Cortex of kidney (tissue), 1 donor: ENCODE data around the gene BRSK2.

Experiments
- DNase-seq: peaks from one replicate; lab custom pipeline; 2025; lab: John Stamatoyannopoulos, UW

The BRSK2 gene

DNA sequence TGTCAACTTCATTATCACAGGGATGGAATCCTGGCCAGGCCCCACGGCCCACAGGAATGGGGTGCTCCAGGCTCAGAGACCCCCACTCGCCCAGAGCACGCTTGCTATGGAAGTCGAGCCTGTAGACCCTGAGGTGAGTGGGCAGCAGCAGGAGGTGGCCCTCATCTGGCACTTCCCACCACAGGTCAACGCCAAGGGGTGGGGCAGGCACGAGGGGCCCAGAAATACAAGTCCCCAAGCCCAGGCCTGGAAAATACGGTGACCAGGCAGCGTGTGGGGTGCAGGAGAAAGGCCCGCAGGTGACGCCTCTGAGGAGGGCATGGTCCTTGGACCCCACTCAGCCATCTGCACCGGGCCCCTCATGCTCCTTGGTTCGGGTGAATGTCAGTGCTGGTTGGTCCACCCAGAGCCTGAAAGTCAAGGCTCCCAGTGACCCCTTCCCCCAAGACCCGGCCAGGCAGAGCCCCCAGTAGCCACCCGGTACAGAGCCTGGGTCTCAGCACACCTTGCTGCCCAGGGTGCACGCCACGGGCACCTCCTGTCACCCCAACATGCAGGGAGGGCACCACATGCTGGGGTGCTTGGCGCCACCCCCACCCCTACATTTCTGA, 94.4 kb downstream of the BRSK2 start:
- no peak for DNase-seq

DNA sequence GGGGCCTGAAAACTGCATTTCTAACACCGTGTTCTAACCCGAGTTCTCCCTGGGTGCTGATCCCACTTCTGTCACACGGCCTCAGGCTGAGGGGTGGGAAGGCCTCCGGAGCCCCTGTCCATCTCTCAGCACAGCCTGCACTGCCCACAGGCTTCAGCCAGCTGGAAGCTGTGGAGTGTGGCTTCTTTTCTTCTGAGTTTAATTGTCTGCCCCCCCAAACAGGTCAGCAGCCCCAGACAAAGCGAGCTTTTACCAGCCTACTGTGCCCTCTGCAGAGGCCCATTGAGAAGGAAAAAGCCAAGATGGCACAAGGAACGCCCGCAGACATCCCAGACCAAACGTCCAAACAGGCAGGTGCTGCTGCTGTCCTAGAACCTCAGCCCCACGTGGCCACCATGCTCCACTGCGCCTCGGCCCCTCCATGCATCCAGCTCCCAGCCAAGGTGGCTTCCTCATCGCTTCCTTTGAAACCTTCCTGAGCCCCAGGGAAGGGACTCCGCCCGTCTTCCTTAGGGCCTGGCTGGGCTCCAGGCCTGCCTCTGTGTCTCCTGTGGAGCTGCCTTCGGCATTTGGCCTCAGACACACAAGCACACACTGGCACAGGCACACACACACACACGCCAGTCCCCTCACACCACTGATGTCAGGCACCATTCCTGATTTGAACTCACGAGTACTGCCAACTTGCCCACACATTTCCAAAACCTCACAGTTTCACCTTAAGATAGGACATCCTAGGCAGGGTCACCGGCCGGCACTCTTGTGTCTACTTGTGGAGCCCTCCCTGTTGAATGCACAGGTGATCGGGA, 95.2 kb downstream of the BRSK2 start:
- no peak for DNase-seq

DNA sequence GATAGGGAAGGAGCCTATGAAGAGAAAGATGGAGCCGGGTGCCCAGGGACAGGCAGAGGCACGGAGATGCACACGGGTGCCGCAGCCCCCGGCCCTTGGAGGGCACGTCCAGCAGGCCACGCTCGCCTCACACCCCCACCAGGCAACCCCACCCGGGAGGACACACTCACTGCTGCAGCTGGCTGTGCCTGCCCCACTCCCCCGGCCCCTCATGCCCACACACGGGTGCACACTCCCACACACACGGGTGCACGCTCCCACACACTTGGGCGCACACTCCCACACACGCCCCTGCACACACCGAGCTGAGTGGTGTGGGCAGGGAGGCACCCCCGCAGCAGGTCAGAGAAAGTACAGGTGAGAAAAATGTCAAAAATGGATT, 95.8 kb downstream of the BRSK2 start:
- no peak for DNase-seq

DNA sequence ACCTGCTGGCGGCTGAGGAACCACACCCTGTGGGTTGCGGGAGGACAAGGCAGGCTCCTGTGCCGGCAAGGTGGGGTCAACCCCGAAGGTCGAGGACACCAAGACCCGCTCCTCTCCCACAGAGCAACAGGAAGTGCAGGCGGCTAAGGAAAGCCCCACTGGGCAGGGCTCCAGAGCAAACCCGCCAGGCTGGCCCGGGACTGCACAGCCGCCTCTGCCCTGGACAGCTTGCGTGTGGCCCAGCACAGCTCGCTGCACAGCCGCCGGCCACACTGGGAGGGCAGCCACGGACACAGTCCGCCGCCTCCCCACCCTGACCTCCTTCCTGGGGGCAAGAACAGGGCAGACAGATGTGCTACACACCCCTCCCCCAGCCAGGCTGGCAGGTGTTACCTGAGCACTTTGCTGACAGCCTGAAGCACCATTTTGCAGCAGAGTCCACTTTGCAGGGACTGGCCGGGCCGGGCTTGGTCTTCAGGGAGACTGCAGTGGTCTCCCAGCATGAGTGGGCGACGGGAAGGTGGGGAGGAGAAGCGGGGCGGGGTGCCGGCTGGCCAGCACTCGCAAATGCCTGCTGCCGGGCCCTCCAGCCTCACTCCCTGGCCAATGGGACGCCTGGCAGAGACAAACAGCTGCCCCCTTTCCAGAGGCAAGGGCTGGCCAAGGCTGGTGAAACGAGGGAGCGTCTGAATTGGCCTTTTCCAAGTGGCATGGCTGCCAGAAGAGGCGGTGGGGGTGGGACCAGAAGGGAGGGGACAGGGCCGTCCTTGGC, 96.5 kb downstream of the BRSK2 start, which contains the start of gene MOB2:
MOB2 (minus strand) TSS at position 726 of the 772 bp plus-strand sequence; CDS start at position 503, 223 bp downstream.
- DNase-seq: no peak

DNA sequence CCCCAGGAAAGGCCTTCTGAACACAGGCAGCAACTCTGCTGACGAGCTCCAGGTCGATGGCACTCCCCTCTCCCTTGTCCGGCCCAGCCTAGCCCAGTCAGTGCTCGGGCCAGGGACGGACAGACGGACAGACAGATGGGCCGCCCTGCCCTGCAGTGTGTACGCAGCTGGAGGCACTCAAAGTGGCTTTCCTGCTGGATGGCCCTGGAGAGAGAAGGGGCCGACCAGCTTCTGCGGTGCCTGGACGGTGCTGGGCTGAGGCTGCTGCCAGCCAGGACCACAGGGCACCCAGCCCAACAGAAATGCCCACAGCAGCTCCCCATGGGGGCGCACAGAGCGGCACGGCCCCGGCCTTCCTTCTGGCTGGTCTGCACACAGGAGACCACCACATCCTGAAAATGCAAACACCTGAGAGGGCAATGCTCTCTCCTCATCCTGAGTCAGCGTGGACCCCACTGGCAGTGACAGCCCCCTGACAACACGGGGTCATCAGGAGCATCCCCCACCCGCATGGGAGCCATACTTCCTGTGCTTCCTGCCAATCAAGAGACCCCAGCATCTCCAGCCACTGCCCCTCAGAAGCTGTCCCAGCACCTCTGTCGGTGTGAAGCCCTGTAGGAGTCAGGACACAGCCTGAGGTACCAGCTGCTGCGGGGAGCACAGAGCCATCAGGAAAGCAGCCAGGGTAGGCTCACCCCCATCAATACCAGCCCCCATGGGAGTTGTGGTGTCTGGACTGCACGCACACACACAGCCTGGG, 97.5 kb downstream of the BRSK2 start:
- DNase-seq: no peak

DNA sequence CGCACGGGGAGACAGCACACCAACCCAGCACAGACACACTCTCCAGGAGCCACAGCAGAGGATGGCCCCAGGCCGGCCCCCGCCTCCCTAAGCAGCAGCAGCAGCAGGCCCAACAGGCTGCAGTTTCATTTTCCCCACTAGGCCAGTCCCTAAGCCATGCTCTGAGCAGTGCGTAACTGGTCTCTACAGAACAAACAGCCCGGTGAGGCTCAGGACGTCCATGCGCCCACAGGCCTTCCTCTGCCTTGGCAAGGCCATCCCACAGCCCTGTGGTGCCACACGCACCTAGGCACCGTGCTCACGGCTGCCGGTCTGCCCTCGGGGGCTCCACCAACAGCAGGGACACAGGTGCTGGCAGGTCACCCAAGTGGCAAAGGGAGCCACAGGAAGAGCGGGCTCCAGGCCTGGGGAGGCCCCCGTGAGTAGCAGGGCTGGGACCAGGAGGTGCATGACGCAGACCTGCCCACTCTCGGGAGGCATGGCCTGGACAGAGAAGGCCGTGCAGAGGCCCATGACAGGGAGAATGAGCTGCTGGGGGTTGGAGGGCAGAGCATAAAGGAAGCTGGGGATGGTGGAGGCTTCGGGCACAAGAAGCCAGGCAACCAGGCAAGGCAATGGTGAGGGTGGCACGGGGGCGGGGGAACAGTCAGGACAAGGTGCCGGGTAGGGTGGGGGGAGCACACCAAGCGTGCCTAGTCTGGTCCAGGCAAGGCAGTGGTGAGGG, 98.3 kb downstream of the BRSK2 start:
- no peak for DNase-seq

DNA sequence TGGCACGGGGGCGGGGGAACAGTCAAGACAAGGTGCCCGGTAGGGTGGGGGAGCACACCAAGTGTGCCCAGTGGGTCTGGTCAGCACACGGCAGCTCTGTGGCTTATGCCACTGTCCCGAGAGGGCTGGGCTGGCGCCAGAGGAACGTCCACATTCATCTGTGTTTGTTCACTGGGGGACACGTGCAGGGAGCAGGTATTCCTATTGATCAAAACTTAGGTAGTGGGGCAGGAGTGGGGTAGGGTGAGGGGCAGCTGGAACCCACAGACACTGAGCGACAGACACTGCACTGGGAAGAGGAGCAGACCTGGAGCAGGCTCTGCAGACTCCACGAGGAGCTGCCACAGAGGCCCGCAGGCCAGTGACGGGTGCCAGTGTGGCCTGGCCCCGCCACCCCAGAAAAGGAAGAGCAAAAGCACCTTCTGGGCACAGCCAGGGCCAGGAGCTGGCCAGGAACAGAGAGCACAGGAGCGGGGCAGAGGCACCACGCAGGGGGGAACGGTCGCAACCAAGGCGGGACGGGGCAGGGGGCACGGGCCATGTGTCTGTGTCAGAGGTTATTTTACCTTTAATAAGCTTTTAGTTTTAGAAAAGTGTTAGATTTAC, 98.9 kb downstream of the BRSK2 start:
- no peak for DNase-seq

DNA sequence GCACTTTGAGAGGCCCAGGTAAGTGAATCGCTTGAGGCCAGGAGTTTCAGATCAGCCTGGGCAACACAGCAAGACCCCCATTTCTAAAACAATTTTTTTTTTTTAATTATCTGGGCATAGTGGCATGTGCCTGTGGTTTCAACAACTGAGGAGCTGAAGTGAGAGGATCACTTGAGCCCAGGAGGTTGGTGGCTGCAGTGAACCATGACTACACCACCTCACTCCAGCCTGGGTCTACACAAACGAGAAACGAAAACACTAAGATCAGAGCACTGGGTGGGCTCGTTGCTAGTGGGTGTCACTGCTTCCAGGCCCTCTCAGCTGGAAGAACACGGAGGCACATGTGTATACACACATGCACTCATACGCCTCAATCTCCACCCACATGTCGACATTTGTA, 100.9 kb downstream of the BRSK2 start:
- DNase-seq: no peak

DNA sequence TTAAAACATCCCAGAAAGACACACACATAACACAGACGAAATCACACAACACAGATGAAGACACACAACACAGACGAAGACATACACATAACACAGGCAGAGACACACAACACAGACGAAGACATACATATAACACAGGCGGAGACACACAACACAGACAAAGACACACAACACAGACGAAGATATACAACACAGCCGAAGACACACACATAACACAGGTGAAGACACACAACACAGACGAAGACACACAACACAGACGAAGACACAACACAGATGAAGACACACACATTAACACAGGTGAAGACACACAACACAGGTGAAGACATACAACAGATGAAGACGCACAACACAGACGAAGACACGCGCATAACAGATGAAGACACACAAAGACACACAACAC, 101.6 kb downstream of the BRSK2 start:
- no peak for DNase-seq

DNA sequence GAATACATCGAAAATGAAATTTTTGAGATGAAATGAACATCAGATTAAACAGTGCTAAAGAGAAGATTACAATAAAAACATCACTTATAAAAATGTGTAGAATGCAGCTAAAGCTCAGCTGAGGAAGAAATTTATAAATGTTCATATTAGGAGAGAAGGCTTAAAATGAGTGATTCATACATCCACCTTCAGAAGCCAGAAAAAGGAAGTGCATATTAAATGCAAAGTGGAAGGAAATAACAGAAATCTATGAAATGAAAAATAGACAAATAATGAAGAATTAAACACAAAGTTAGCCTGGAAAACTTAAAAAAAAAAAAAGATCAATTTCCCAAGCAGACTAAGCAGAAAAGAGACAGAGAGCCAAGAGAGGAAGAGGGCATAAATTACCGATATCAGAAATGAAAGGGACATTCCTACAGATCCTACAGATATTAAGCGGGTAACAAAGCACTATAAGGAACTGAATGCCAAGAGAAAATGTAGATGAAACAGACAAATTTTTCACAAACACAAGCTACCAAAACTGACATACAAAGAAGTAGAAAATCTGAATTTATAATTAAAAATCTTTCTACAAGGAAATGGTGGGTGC, 104.0 kb downstream of the BRSK2 start:
- DNase-seq: no peak

DNA sequence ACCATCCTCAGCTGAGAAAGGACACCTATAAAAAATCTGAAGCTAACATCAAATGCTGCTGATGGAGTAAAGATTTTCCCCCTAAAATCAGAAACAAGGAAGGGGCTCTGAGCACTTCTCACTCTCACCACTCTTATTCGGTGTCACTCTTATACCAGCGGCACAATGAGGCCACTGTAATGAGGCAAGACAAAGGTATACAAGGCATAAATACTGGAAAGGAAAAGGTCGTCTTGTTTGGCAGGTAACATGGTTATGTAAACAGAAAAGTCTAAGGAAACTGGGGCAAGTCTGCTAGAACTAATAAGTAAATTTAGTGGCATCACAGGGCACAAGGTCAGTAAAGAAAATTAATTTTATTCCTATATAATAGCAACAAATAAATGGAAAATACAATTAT, 104.9 kb downstream of the BRSK2 start:
- no peak for DNase-seq

DNA sequence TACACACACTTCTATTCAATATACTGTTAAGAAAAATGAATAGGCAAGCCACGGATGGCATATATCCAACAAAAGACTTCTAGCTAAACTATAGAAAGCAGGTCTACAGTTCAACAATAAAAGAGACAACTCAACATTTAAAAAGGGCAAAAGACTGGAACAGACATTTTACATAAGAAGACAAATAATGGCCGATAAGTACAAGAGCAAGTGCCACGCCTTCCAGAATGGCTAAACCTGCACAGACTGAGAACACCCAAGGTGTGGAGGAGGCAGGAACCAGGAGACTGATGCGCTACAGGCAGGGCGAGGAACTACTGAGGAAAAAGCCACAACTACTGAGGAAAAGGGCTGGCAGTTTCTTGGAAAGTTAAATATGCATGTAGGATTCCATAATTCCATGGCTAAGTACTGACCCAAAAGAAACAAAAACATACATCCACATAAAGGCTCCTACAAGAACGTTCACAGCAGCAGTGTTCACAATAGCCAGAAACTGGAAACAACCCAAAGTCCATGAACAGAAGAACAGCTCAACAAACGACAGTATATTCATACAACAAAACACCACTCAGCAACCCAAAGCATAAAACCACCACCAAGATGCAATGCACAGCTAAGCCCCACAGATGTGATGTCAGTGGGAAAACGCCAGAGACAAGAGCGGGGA, 106.5 kb downstream of the BRSK2 start:
- no peak for DNase-seq

DNA sequence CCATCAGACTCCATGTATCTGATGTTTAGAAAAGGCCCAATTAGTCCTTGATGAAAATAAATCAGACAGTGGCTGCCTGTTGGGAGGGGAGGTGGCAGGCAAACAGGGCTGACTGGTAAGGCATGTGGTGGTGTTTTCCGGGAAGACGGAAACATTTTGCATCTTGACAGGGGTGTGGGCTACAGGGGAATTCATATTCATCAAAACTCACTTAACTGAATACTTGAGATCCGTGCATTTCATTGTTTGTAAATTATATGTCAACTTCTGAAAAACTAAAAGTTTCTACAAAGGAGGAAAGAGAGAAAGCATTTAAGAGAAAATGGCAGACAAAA, 107.0 kb downstream of the BRSK2 start:
- DNase-seq: no peak

DNA sequence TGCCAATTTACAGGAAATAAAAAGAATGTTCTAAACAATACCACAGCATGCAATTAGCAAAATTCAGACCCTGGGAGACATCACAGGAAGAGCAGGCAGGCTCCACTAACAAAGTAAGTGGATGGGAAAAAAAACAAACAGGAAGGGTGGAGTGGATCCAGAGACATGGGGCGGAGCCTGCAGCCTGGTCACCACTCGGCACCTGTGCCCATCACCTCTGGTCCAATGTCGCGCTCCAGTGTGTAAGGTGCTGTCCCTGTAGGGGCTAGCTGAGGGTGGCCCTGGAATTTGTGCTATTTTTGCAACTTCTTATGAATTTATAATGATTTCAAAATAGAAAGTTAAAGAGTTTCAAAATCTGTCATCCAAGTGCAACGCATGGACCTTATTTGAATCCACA, 107.9 kb downstream of the BRSK2 start:
- DNase-seq: no peak

DNA sequence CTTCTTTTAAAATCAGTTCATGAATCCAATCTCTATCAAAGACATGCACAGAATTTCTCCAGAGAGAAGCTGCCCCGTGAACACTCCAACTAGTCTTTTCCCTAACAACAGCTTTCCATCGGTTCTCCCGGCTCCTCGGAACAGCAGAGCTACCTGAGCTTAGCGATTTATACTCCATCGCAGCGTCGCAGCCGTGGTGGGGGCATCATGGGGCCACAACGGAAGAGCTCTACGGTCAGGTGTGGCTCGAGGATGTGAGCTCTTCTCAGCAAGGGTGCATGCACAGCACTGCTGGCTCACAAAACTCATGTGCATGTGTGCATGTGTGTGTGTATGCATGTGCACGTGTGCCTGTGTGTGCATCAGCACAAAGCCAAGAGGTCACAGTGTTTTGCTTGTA, 108.5 kb downstream of the BRSK2 start:
- DNase-seq: no peak

DNA sequence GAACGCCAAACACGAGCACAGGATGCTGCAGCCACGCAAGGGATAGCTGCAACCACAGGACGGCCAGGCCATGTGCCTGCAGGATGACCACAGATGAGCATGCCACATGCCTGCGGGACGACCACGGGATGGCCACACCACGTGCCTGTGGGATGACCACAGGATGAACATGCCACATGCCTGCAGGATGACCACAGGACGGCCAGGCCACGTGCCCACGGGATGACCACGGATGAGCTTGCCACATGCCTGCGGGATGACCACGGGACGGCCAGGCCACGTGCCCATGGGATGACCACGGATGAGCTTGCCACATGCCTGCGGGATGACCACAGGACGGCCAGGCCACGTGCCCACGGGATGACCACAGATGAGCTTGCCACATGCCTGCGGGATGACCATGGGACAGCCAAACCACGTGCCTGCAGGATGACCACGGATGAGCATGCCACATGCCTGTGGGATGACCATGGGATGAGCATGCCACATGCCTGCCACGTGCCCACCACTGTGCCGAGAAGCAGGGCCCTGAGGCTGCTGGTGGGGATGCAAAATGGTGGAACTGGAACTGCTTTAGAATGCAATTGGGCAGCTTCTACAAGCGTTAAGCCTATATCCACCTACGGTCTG, 109.6 kb downstream of the BRSK2 start:
- DNase-seq: no peak

DNA sequence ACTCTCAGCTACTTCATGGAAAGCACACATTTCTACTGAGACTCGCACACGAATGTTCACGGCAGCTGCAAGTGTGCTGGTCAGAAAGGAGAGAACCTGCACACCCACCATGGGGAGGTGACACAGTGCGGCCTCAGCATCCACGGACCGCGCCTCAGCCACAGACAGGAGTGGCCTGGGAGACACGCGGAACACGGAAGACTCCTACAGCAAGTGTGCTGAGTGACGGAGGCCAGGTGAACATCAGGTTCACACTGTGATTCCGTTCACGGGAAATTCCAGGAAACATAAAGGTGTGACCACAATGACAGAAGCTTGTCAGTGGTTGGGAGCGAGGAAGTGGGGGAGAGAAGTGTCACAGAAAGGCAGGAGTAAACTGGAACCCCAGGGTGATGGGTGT, 110.2 kb downstream of the BRSK2 start:
- DNase-seq: no peak

DNA sequence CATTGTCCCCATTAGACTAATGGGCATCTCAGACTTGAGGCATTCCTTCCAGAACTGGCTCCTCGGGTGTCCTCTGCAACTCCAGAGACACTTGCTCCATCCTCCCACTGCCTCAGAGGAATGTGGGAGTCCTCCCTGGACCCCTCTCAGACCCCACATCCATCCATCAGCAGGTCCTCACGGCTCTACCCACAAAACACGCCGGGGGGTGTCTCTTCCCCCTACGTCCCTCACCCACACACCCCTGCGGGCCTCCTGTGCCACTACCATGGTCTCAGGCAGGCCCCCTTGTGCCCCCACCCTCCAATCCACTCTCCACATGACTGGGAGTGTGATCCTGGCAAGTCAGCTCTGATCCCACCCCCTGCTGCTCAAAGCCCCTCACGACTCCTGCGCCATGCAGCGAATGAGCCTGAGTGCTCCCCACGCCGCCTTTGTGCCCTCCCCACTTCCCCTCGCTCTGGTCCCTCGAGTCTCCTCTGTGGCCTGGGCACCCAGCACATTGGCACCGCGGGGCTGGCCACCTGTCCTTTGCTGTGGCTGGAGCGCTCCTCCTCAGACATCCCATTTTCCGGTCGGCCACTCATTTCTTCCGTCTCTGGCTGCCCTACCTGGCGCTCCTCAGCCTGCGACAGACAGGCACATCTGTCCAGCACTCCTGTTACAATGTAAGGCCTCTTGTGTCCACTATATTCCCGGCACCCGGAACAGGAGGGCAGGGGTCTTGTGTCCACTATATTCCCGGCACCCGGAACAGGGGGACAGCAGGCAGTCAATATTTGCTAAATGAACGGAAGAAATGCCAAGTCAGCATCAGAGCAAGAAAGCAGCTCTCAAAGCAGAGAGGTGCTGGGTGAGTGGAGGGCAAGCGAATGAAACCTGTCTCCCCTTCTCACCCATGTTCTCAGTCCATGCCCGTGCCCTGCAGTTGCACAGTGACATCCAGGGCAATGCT, 111.0 kb downstream of the BRSK2 start:
- no peak for DNase-seq
